GM10847 (cell line): ENCODE data around the gene SZT2.

ENCODE experiments used
- POLR2A ChIP-seq: IDR thresholded peaks from 2 replicates; pipeline ENCODE4 v1.6.1; 2011; ENCODE audit not compliant: insufficient read length; ENCODE audit errors: extremely low read depth

Gene SZT2

DNA sequence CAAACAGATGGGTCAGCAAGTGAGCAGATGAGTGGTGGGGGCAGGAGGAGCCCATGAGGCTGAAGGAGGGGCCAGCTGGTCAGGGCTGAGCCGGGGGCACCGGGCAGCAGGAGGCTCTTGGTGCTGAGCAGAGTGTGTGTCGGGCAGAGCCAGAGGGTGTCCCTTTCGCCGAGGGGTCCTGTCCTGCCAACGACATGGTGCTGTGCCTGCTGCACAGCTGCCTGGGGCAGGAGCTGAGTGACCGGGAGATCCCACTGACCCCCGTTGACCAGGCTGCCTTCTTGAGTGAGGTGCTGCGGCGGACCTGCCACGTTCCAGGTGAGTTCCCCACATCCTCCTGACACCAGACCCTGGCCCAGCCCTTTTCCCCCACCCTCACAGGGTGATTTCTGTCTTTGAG is 36.5 kb downstream of the SZT2 start:
- TF ChIP-seq POLR2A: no peak

DNA sequence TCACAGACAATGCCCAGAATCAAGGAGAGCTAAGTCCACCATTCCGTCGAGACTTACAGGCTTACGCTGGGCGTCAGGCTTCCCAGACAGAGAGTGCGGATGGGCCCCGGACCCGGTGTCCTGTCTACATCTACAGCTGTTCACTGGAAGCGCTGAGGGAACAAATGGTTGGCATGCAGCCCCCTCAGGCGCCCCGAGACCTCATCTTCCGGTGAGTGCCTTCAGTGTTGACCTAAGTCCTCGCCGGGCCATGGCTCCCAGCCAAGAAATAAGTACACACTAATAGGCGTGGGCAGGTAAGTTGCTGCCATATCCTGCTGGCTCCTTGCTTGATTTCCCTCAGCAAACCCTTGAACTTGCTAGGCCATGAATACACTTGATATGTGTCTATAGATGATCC is 37.8 kb downstream of the SZT2 start:
- no peak for TF ChIP-seq POLR2A

DNA sequence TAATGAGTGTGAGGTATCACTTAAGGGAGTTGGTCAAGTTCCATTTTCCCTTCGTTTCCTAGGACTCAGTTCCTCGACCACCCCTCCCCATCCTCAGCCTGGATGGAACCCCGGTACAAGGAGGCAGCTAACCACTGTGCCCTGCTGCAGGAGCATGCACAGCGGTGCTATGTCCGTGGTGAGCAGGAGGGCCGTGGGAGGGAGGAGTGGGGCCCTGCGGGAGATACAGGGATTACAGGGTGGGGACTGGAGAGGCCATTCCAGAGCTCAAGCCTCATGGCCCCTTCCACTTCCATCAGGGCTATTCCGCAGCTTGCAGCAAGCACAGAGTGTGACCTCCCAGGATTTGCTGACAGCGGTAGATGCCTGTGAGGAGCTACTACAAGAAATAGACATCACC is 38.2 kb downstream of the SZT2 start:
- TF ChIP-seq POLR2A: no peak

DNA sequence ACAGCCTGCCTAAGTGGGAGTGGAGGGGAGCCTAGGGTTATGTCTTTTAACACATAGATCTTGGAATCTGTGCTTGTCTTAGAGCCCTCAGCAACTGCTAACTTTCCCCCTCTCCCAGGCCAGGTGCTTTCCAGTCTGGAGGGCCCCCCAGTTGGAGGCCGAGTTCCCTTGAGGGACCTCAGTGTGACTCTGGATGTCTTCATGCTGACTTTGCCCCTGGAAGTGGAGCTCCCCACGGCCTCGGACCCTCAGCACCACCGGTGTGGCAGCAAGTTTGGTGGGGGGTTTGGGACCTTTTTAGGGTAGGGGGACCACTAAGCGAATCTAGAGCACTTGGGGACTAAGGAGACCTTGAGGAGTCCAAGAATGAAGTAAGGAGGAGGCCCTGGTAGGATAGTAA is 41.1 kb downstream of the SZT2 start:
- TF ChIP-seq POLR2A: no peak

DNA sequence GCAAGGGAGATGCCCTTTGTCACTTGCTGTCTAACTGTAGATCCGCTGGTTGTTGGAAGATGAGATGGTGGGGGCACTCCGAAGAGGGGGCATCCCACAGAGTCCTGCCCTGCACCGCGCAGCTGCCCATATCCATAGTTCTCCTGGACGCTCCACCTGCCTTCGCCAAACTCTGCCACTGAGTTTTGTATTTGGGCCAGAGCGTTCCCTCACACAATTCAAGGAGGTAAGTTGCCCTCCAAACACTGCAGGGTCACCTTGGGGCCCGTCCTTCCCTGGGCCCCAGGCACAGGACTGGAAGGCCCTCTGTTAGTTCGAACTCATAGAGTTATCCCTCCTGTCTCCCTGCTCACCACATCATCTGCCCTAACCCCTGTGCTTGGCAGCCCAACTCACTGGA is 42.0 kb downstream of the SZT2 start:
- no peak for TF ChIP-seq POLR2A

DNA sequence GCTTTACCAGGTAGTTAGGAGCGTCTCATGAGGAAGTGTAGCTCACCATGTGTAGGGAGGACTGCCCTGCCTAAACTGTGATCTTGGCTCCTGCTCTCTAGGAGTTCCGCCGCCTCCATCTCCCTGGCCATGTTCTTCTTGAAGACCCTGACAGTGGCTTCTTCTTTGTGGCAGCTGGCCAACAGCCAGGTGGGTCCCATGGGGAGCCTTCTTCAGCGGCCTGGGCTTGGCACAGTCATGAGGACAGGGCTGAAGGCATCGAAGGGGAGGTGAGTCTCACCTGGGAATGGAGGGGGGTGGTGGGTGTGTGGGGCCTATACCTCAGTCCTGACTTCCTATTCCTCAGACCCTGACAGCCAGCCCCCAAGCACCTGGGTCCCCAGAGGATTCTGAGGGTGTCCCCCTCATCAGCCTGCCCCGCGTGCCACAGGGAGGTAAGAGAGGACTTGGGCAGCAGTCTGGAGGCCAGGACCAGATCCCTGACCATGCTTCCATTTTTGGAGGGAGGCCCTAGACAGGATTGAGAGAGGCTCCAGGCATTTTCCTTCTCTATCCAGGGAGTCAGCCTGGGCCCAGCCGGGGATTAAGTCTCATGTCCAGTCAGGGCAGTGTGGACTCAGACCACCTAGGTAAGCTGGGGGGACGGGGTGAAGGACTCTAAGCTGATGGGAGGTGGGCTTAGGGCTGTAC is 42.6 kb downstream of the SZT2 start:
- no peak for TF ChIP-seq POLR2A

DNA sequence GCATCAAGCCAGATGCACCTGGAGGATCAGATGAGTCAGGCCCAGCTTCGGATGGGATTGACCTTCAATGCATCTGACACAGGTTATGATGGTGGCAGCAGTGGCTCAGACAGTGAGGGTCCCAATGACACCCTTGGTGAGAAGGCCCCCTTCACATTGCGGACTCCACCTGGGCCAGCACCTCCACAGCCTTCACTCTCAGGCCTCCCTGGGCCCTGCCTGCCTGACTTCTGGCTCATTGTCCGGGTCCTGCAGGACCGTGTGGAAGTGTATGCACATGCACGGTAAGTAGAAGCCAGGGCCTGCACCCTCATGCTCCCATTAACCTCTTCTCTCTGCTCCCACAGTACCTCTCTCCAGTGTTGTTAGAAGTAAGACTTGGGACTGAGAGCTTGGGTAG is 43.2 kb downstream of the SZT2 start:
- no peak for TF ChIP-seq POLR2A

DNA sequence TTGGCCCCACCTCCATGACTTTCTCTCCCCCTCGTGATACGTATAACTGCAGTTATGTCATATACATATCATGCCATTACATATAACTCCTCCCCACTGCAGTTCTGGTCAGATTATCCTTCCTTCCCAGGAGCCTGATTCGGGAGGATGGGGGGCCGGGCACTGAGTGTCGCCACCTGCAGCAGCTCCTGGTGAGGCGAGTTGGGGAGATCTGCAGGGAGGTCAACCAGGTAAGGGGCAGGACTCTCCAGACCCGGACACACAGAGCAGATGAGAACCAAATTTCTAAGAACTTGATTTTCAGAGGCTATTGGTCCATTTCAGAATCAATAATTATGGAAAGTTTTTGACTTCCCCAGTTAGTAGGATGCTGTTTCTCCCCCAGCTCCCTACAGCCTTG is 44.6 kb downstream of the SZT2 start:
- TF ChIP-seq POLR2A: no peak

DNA sequence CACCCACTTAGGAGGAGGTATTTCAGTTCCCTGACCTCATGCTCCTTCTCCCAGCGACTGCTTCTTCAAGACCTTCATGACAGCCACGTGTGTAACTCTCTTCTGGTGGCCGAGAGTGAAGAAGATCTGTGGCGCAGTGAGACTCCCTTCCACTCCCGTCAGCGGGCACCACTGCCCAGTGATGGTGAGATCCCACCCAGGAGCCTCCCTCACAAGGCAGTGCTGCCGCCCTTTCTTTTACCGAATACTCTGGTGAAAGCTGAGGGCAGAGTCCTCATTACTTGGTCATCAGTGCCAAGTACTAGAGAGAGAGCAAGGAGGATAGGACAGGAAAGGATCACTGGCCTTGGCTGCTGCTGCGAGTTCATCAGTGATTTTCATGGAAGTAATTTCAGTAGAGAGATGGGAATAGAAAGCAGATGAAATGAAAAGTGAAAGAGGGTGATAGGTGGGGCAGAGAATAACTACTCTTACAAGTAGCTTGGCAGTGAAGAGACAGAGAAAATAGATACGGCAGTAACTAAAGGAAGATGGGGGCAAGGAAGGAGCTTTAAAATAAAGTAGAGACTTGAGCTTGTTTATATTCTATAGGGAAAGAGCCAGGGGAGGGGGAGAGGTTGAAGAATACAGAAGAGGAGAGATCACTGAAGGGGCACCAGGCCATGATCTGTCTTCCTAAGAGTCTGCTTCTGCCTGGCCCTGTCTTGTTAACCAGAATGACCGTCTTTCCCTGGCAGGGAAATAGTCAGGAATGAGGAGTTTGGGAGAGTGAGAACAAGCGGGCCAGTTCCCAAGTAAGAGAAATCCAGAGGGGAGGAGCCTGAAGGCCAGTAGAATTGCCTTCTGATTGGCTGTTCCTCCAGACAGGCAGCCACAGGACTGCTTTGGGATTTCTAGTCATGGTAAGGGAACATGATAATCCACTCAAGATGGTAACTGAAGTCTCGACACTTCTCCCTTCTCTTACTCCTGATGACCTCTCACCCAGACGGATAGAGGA is 45.7 kb downstream of the SZT2 start:
- no peak for TF ChIP-seq POLR2A

DNA sequence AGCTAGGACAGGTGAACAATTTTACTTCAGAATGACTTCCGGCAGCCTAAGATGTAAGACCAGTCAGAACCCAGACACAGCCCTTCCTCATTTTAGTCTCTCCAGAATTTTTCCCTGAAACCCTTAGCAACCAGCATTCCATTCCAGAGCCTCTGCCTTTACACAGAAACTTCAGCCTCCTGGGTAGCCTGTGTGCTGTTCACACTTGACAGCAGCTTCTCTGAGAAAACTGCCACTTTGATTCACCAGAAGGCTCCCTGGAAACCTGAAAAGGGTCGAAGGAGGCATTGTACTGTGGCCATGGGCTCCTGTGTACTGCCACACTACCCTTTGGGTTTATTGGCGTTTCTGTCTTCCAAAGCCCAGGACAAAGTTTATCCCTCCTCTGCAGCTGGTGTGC is 46.7 kb downstream of the SZT2 start:
- TF ChIP-seq POLR2A: no peak

DNA sequence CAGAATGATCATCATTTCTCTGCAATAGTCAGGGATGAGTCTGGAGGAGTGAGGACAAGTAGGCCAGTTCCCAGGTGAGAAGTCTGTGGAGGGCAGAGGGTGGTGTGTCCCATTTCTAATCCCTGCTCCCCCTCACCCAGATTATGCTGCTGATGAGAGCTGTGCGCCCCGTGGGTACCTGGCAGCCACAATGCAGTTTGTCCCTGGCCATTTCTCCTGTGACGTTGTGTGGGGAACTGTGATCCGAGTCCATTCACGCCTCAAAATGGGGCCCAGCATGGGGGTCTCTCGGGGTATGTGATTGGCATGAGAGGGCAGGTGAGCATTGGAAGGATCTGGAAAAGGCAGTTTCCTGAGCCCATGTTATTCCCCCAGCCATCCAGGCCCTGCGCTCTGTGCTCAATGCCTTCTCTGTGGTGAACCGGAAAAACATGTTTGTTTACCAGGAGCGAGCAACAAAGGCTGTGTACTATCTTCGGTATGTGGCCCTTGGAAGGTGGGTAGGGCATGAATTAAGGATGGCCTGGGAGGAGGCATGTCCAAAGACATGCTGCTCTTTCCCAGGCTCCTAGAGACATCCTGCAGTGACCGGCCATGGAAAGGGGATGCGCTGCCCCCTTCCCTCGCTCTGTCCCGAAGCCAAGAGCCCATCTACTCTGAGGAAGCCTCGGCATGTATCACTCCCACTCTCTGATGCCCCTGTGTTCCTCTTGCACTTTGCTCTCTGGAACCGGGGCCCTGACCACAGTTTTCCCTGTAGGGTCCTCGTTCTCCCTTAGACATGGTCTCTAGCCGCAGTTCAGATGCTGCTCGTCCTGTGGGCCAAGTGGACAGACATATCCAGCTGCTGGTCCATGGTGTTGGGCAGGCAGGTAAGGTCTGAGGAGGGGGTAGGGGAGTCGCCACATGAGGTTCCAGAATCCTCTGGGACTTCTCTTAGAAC is 47.6 kb downstream of the SZT2 start:
- TF ChIP-seq POLR2A: no peak

DNA sequence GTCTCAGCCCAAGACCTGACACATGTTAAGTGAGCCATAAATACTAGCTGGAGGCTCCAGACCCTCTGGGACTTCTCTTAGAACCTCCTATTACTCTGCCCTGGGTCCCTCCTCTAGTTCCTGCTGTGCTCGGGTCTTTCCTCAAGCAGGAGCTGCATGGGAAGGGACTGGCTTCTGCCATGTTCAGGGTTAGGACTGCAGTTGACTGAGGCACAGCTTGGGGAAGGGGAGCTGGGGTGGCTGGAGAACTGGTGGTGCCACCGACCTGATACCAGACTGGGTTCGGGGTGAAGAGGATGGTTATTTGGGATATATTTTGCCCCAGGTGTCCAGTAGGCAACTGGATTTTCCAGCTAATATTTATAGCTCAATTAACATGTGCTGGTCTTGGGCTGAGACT is 48.3 kb downstream of the SZT2 start:
- no peak for TF ChIP-seq POLR2A

DNA sequence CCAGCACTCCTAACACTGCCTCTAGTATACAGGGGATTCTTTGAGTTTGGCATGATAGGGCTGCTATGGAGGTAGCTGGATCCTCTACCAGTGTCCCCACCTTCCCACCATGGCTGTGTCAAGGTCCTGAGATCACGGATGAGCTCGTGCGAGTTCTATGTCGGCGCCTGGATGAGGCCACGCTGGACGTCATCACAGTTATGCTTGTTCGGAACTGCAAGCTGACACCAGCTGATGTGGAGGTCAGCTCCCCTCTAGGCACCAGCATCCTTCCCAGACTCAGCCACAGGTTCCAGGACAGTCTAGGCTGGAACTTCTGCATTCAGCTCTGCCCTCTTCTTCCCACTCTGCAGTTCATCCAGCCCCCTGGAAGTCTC is 48.9 kb downstream of the SZT2 start:
- no peak for TF ChIP-seq POLR2A

DNA sequence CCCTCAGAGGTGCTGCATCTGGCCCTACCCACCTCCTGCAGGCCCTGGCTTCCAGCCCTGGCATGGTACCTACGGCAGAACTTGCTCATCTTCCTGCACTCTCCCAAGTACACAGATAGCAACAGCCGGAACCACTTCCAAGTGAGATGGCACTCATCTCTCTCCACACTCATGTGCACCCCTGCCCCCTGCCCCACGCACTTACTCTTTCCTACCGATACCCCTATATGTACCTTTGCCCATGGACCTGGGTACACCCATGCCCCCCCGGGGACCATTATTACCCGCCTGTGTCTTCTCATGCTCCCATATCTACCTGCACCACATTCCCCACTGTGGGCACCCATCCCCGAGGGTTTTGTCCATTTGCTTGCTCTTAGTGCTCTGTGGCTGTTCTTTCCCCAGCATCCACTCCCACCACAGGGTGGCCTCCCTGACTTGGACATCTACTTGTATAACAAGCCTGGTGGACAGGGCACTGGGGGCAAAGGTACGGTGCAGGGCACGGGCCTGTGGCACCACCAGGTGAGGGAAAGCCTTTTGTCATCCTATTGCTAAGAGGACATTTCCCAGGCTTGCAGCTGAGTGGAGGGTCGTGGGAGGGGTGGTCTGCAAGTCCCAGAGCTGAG is 49.4 kb downstream of the SZT2 start:
- TF ChIP-seq POLR2A: no peak

DNA sequence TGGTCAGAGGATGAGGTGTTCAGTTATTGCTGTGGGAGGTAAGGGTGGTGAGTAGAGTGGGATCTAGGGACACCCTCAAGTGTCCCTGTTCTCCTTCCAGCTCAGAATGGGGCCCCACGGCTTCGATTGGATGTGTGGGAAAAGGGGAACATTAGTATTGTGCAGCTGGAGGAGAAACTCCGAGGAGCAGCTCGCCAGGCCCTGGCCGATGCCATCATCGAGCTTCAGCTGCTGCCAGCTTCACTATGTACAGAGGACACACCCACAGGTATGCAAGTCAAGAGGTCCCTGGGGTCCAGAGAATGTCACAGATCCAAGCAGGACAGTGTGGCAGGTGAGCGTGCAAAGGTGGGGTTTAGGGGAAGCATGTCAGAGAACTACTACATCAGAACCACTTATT is 50.1 kb downstream of the SZT2 start:
- TF ChIP-seq POLR2A: no peak
